Ammon's horn (tissue), 1 donor: ENCODE measurements around the gene FABP2.
"Not testable (repeated sequence)": the region's sequence is repeated elsewhere in the genome, so short reads cannot be mapped to it uniquely, and the experiment has no call there.

Experiments used
- DNase-seq: peaks from one replicate; pipeline ENCODE4 v3.0.0-alpha.2; 2016; ENCODE audit warnings: low spot score

The FABP2 gene

DNA sequence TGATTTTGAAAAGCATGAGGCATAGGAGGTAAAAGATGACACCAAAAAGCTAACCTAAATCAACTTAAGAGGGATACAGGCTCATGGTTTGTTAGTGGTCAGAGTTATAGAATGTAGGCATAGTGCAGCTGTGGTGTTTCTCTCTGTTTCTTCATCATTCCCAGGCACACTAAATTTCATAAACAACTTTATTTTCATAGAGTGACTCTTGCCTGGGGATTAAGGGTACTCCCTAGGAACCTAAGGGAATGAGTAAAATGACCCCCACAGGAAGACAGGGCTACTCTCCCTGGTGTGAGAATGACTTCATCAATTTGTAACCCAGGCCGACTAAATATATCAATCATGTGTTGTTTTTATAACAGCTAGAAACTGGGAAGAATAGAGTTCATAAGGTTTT lies 11.1 kb downstream of the FABP2 start:
- DNase-seq, result no peak

DNA sequence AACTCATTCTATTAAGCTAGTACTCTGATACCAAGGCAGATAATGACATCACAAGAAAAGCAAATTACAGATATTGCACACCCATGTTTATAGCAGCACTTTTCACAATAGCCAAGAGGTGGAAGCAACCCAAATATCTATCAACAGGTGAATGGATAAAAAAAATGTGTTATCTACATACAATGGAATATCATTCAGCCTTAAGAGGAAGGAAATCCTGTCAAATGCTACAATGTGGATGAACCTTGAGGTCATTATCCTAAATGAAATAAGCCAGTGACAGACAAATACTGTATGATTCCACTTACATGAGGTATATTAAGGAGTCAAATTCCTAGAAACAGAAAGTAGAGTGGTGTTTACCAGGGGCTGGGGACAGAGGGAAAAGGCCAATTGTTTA lies 14.3 kb downstream of the FABP2 start:
- no peak for DNase-seq

DNA sequence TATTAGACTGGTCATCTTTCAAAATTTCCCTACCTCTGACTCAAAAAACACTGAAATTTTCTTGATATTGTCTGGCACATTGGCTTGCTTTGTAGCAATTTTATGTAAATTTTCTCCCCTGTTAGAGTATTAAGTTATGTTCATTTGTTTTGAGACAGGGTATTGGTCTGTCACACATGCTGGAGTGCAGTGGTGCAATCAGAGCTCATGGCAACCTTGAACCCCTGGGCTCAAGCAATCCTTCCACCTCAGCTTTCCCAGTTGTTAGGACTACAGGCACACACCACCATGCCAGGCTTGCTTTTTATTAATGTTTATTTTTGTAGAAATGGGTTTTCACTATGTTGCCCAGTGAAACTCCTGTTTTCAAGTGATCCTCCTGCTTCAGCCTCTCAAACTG lies 17.5 kb downstream of the FABP2 start:
- DNase-seq, result no peak

DNA sequence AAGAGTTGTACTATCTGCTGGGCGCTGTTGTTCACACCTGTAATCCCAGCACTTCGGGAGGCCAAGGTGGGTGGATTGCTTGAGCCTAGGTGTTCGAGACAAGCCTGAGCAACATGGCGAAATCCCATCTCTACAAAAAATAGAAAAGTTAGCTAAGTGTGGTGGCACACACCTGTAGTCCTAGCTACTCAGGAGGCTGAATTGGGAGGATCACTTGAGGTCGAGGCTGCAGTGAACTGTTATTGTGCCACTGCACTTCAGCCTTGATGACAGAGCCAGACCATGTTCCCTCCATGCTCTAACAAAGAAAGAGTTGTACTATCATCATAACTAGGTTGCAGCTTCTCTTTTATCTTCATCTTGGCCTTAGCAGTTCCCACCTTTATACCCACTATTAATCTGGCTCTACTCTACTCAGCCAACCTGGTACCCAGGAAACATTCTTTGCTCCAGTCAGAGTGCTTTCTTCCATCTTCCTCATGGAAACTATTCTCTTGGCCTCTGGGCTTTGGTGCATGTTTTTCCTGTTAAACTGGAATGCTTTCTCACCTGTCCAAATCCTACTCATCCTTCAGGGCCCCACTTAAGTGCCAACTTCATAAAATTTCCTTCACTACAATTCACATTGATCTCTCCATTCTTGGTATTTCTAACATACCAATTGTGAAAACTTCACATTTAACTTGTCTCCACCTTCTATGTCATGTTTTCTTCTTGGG lies 18.2 kb downstream of the FABP2 start:
- DNase-seq, result no peak

DNA sequence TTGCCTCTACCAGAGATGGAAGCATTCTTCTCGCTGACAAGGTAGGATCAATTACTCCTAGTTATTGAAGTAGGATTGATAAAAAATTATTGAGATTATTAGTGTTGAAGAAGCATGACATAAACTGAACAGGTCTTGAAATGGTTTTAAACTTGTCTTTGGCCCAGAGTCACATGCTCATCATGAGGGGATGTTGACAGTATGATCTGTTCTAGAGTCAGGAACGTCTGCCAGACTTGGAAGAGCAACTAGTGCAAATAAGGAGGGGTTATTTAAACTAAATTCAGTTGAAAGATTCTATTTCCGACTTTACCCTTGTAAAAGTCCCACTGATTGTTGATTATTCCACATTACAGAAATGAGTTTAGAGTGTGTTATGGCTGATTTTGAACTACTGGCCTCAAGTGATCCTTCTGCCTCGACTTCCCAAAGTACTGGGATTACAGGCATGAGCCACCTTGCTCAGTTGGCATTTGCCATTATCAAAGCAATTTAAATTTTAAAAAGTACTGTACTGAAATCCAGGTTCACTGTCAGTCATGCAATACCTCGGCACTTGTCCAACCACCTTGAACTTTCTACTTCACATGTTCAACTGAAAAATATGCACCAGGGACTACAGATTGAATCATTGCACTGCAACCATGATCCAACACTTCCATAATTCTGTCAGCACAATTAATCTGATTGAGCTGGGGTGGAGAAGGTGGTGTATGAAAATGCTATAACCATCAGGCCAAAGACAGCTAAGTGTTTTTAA lies 19.7 kb downstream of the FABP2 start:
- no peak for DNase-seq

DNA sequence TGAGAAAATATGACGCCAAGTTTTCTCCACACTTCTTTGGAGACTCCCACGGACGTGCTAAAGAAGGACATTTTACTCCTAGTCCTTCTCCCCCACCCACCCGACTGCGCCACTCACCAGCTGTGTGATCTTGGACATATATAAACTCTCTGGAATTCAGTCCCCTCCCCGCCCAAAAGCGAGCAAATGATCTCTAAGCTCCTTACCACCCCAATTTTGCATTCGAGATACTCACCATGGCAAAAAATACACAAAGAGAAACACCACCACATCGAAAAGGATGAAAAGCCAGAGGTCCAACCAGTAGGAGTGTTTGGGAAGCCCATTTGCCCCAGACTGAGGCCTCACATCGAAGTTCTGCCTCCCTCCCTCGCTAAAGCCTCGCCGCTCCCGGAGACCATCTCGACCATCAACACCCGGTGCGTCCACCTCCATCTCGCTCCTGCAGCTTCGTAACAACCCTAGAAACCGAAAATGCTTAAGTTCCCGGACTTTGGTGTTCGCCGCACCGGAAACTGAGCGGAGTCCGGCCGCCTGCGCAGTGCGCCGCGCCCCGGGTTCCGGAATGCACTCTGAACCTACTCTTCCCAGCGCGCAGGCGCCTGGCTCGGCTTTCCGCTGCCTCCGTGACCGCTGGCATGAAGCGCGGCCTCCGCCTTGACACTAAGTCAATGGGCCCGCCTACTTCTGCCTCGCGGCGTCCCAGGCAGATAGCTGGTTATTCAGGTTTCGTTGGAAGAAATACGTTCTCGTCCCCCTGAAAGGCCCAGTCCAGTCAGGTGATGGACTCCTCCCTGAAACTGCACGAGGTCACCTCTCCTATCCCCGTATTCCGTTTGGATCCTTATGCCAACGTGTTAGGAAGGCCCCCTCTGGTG lies 21.6 kb downstream of the FABP2 start:
- DNase-seq, result peak; percentile 85

DNA sequence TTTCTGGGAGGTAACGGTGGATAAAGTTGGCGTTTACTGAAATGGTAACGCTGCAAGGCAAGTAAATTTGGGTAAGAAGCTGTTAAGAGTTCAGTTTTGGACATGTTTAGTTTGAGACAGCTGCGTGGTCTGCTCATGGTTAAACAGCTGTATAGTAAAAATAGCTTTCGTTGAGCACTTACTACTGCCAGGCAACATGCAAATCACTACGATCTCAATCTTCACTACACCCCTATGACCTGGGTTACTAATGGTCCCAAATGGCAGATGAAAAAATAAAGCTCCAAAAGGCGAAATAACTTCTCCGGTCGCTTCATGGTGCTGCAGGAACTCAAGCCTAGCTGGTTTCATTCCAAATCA lies 22.2 kb downstream of the FABP2 start:
- no peak for DNase-seq

DNA sequence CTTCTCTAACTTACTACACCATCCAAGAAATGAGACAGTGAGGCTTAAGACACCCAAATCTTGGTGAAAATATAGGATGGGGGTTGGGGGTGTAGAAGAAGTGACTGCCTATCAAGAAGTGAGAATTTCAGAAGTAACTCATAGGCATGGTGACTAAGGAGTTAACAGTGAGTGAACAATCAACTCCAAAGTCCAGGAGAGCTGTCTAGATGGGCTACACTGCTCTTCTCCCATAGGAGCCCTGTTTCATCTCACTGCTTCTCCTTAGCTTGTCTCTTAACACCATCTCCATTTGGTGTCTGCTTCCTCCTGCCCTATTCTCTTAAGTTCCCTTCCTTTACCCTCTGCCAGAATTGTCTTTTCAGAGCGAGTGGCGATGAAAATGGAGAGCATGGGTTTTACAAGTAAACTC lies 22.7 kb downstream of the FABP2 start:
- no peak for DNase-seq

DNA sequence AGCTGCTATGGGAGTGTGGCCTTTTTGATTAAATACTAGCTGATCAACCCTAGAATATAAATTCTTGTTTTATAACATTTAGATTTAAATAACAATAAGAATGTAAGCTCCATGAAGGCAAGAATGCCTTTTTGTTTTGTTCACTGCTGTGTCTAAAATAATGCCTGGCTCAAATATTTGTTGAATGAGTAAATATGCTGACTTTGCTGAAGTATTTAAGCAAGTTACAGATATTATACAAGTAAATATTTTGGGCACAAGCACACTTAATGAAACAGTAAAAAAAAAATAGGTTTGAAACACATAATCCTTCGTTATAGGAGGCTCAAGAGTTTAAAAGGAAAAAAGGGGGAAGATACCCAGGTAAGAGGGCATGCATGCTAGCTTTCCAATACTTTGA lies 24.1 kb downstream of the FABP2 start:
- no peak for DNase-seq

DNA sequence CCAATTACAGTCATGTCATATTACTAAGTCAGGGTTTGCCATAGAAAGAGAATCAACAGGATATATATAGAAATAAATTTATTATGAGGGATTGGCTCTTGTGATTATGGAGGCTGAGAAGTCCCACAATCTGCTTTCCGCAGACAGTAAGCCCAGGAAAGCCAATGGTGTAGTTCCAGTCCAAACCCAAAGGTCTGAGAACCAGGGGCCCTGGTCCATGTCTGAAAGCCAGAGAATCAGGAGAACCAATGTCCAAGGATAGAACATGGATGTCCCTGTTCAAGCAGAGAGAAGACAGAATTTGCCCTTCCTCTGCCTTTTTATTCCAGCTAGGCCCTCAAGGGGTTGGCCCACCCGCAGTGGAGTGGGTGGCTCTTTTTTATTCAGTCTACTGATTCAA lies 25.6 kb downstream of the FABP2 start:
- no peak for DNase-seq

DNA sequence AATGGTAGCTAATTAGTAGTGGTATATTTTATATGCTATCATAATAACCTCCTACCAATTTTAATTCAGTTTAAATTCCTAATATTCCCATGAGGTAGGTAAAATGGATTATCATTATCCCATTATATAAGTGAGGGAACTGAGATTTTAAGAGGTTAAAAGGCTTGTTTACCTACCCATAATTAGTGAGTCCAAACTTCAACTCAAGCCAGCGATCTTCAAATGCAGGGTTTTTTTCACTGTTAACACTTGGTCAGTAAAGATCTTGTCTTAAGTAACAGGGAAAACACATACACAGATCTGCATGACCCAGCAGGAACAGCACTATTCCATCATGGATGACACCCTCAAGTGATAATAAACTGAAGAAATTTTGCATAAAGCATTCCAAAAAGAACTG lies 31.3 kb downstream of the FABP2 start:
- DNase-seq, result no peak

DNA sequence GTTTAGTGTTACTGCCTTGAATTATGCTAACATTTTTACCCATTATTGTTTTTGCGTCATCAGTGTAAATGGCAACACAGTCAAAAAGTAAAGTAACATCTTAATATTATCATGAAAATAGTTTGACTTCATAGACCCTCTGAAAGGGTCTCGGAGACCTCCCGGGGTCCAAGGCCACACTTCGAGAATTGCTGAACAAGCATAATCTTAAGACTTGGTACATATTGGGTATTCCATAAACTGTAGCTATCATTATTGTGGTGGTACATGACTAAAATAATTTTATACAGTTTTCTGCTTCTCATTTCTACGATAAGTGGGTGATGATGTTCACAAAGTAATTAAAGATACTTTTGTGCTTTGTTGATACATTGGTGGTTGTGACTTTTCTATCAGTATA lies 32.6 kb downstream of the FABP2 start:
- no peak for DNase-seq

DNA sequence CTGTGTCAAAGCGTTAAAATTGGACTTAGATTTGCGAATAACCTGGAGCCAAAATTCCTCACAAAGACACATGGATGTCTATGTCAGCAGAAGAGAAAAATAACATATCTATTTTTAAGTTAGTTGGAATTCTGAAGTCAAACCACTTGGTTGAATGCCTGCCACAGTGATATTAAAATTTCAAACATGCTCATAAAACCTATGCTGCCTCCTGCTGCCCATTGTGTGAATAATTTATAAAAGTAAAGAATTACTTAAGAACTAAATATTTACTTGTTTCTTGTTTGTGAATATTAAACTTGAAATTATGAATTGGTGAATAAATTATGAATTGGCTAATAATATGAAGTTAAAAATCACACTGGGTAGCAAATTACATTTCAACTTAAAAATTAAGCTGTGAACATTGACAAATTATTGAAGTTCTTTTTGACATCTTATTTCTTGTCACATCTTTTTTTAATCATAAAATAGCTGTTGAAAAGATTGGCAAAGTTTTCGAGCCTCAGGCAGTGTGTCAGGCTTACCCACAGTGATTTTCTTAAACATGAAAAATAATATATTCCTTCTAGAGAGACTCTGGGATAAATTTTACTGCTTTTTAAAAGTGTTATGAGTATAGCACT lies 35.4 kb downstream of the FABP2 start:
- DNase-seq, result peak; percentile 52

DNA sequence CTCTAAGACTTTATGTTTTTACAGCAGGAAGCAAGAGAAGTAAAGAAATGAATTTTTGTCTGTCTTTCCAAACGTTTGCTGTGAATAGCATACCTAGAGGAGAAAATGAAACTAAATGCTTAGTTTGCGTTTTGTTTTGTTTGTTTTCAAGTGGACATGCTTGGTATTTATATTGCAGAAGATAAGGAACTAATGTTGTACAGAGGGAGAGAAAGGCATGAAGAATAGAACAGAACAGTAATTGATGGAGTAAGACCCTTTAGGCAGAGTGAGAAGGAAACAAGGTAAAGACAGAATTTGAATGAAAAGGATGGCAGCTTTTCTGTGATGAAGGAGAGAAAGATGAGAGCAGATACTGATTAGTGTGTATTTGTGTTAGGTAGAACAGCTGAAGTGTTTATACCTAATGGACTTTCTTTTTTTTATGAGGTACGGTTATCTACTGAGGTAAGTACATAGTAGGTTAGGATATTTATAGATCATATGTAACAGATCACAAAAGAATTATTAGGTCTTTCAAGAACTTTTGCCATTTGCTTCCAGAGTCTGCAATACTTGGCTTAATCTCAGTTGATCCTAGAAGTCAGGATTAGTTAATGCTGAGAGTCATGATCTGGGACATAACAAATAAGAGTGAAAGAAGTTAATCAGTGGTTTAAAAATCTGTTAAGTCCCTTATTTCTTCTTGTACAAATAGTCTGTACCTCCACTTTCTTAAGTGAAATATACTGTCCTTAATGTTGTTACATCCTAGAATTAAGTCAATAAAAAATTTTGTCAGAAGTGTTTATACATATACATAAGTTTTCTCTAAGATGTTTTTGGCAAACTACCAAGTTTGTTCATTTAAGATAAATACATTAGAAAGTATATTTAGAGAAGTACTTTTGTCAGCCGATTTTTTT lies 36.8 kb downstream of the FABP2 start:
- DNase-seq, result no peak

DNA sequence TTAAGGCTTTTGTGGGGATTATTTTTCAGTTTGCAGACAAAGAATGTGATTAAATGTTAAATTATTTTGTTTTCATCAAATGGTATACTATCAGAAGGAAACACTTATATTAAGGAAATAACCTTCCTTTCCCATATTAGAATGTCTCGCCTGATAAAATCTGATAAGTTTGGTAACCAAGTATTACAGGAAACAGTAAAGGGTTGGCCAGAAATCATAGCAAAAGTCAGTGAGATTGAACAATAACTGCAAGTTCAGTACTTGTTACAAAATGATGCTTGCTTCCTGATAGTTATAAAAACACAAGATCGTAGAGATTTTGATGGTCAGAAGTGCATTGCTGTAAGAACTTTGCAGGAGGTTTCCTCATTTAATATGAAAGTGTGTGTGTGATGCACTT lies 40.5 kb downstream of the FABP2 start:
- no peak for DNase-seq

DNA sequence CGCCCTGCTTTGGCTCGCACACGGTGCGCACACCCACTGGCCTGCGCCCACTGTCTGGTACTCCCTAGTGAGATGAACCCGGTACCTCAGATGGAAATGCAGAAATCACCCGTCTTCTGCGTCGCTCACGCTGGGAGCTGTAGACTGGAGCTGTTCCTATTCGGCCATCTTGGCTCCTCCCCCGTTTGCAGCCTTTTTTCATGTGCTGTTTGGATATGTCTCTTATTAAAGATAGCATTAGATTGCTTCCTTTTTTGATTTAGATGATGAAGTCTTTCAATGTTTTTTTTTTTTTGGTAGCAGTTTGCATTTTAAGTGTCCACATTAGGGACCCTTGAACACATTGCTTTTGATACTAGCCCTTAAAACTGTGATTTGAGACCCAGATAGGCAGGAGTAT lies 42.0 kb downstream of the FABP2 start:
- DNase-seq, result not testable (repeated sequence)

DNA sequence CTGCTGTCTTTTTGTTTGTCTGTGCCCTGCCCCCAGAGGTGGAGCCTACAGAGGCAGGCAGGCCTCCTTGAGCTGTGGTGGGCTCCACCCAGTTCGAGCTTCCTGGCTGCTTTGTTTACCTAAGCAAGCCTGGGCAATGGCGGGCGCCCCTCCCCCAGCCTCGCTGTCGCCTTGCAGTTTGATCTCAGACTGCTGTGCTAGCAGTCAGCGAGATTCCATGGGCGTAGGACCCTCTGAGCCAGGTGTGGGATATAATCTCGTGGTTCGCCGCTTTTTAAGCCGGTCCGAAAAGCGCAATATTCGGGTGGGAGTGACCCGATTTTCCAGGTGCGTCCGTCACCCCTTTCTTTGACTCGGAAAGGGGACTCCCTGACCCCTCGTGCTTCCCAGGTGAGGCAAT lies 42.4 kb downstream of the FABP2 start:
- DNase-seq, result not testable (repeated sequence)

DNA sequence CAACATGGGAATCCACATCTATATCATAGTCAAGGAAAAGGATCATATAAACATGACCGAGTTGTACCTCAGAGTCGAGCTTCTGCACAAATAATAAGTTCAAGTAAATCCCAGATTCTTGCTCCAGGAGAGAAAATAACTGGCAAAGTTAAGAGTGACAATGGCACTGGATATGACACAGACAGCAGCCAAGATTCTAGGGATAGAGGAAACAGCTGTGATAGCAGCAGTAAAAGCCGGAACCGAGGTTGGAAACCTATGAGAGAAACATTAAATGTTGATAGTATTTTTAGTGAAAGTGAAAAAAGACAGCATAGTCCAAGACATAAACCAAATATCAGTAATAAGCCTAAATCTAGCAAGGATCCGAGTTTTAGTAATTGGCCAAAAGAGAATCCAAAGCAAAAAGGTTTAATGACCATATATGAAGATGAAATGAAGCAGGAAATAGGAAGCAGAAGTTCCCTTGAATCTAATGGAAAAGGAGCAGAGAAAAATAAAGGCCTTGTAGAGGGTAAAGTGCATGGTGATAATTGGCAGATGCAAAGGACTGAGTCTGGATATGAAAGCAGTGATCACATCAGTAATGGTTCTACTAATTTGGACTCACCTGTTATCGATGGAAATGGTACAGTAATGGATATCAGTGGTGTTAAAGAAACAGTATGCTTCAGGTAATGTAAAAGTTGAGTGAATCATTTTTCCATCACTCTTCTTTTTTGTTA lies 50.4 kb downstream of the FABP2 start:
- DNase-seq, result no peak

DNA sequence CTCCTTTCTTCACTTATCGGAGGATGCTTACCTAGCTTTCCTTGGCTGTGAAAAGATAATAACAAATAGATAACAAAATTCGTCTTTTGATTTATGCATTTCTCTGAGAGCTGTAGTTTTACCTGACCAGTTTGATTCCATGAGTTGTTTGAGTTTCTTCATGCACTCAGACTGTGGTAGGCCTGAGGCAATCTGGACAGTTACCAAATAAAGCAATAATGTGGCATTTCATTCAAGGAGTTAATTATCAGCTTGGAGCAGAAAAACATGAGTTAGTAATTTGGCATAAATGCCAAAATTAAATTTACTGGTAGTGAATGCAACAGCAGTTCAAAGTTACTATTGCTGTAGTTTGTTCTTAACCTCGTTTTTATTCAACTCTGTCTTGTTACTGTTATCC lies 53.5 kb downstream of the FABP2 start:
- DNase-seq, result no peak
